Osteocyte (in vitro differentiated cells): ENCODE data around the gene WDR43. TPM values are rescaled to one million over a fixed set of nuclear protein-coding genes. Genes with fewer than 3 reads are reported as not detected.

Source experiments
- DNase-seq: peaks from one replicate; pipeline ENCODE4 v3.0.0; 2021; ENCODE audit warnings: mixed read lengths; ENCODE audit not compliant: unreplicated experiment; ENCODE audit errors: extremely low spot score
- H3K27ac Mint-ChIP-seq: one replicate; pipeline ENCODE4 v1.8.0; 2021; ENCODE audit warnings: mild to moderate bottlenecking, mixed read lengths; ENCODE audit not compliant: unreplicated experiment
- H3K27me3 Mint-ChIP-seq: one replicate; pipeline ENCODE4 v1.8.0; 2021; ENCODE audit warnings: mixed read lengths; ENCODE audit not compliant: unreplicated experiment
- H3K36me3 Mint-ChIP-seq: one replicate; pipeline ENCODE4 v1.8.0; 2021; ENCODE audit warnings: mixed read lengths; ENCODE audit not compliant: unreplicated experiment
- H3K4me1 Mint-ChIP-seq: one replicate; pipeline ENCODE4 v1.8.0; 2021; ENCODE audit warnings: mixed read lengths; ENCODE audit not compliant: unreplicated experiment
- H3K4me3 Mint-ChIP-seq: one replicate; pipeline ENCODE4 v1.8.0; 2021; ENCODE audit warnings: mild to moderate bottlenecking, moderate library complexity, mixed read lengths; ENCODE audit not compliant: unreplicated experiment
- H3K9me3 Mint-ChIP-seq: one replicate; pipeline ENCODE4 v1.8.0; 2021; ENCODE audit warnings: mixed read lengths; ENCODE audit not compliant: unreplicated experiment
- CTCF ChIP-seq: fragments of 200-600 bp; sonication (generic); IDR thresholded peaks from 2 replicates; pipeline ENCODE4 v1.5.0; 2021; ENCODE audit warnings: antibody characterized with exemption, mild to moderate bottlenecking, moderate library complexity
- total RNA-seq: library from RNA; stranded (reverse); gene quantifications from 2 replicates; pipeline ENCODE4 v1.2.1, GENCODE V29; 2021

WDR43 gene
- total RNA-seq, 1 donor from 2014 or later: 39.8 TPM

GRCh38 chr2:28955467-28955866, 61.0 kb downstream of the WDR43 start:
- Mint-ChIP-seq H3K27ac (no peak overlapping the region), H3K4me3 (no peak overlapping the region), H3K36me3 (no peaks in the 10 kb centered on the region), H3K27me3 (peaks cover 4% of the 10 kb centered on the region), H3K9me3 (no peaks in the 10 kb centered on the region), H3K4me1 (peaks cover 6% of the 10 kb centered on the region)
- no peak for TF ChIP-seq CTCF
- no peak for DNase-seq

GRCh38 chr2:28956415-28956826, 62.0 kb downstream of the WDR43 start:
- no peak overlapping the region for H3K27ac Mint-ChIP-seq
- H3K4me1 Mint-ChIP-seq: peaks cover 6% of the 10 kb centered on the region
- H3K9me3 Mint-ChIP-seq: no peaks in the 10 kb centered on the region
- peak overlapping the region; percentile 20 for H3K4me3 Mint-ChIP-seq
- TF ChIP-seq CTCF: peak; percentile 28
- H3K36me3 Mint-ChIP-seq: no peaks in the 10 kb centered on the region
- peaks cover 4% of the 10 kb centered on the region for H3K27me3 Mint-ChIP-seq
- no peak for DNase-seq

- H3K27me3 Mint-ChIP-seq: peaks cover 4% of the 10 kb centered on the region
- no peak for DNase-seq
- H3K4me3 Mint-ChIP-seq: peak overlapping the region; percentile 41
- TF ChIP-seq CTCF: peak; percentile 45
- H3K27ac Mint-ChIP-seq: no peak overlapping the region
- H3K9me3 Mint-ChIP-seq: no peaks in the 10 kb centered on the region
- H3K4me1 Mint-ChIP-seq: peaks cover 6% of the 10 kb centered on the region
- no peaks in the 10 kb centered on the region for H3K36me3 Mint-ChIP-seq
Observed at GRCh38 chr2:28956890-28957289, 62.4 kb downstream of the WDR43 start.

GRCh38 chr2:28958689-28959088, 64.2 kb downstream of the WDR43 start:
- Mint-ChIP-seq H3K27me3 (peaks cover 4% of the 10 kb centered on the region), H3K9me3 (no peaks in the 10 kb centered on the region), H3K4me3 (no peak overlapping the region), H3K27ac (no peak overlapping the region), H3K4me1 (peaks cover 9% of the 10 kb centered on the region), H3K36me3 (no peaks in the 10 kb centered on the region)
- peak; percentile 85 for DNase-seq
- TF ChIP-seq CTCF: peak; percentile 73

GRCh38 chr2:28960401-28960800, 65.9 kb downstream of the WDR43 start:
- H3K4me3 Mint-ChIP-seq: no peak overlapping the region
- H3K9me3 Mint-ChIP-seq: peaks cover 4% of the 10 kb centered on the region
- H3K4me1 Mint-ChIP-seq: peaks cover 9% of the 10 kb centered on the region
- peaks cover 4% of the 10 kb centered on the region for H3K27me3 Mint-ChIP-seq
- DNase-seq: no peak
- TF ChIP-seq CTCF: no peak
- H3K27ac Mint-ChIP-seq: no peak overlapping the region
- no peaks in the 10 kb centered on the region for H3K36me3 Mint-ChIP-seq
